NCI-H2081 (cell line): ENCODE data around the gene MRPS7.

Experiments
- DNase-seq, 2 experiments: peaks; one replicate each; lab custom pipeline; 2025; lab: John Stamatoyannopoulos, UW

MRPS7 gene

DNA sequence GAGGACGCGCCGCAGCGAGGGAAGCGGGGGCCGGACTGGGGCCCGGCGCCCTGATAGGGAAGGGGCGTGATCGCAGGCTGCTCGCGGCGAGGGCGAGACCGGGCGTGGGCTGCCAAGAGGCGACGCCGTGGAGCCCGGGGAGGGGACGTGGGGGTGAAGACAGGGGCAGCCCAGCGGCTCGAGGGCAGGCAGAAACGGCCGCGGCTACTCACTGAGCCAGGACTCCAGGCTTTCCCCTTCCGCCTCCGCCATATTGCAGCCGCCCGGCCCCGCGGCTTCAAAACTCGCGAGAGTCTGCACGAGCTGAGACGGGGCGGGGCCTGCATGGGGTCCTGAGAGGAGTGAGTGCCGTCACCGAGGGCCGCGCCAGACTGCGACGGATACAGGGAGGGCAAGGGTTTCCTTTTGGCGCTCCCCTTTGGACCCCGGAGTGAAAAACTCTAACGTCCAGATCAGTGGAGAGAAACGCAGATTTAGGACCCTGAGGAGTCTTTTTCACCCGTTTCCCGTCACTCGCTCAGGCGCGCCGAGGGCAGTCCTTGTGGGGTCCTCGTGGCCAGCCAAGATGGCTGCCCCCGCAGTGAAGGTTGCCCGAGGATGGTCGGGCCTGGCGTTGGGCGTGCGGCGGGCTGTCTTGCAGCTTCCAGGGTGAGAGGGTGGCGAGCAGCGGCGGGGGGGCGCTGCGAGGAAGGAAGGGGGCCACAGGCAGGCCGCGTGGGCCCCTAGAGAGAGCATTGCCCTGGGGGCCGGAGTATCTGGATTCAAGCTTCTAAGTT lies at the start of gene MRPS7, which contains the start of gene GGA3:
Gene MRPS7, plus strand, starts transcription at position 544 of the 776 bp plus-strand sequence. Its CDS starts 22 bp downstream, at position 566.
Gene GGA3, minus strand, starts transcription at position 271 of the 776 bp plus-strand sequence. Its CDS starts 19 bp downstream, at position 252.
- peak; percentile 94 to 95 for DNase-seq

DNA sequence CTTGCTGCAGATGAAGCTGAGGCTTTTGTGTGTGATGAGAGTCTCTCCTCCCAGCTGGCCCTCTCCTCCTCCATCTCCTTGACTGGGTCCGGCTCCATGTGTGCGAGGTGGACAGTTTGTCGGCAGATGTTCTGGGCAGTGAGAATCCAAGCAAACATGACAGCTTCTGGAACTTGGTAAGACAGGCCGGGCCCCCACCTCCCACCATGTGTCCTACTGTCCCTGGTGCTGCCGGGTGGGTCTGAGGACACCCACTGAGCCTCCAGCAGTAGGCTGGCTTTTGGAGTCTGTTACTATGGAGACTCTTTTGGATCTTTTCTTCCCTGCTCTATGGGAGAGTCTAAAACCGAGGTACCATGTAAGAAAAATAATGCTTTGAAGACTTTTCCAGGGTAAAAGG lies 43.5 kb upstream of the MRPS7 start:
- no peak for DNase-seq

GRCh38 chr17:75219815-75220214 lies 41.9 kb upstream of the MRPS7 start:
- DNase-seq = no peak

- DNase-seq = no peak
Measured at GRCh38 chr17:75225016-75225415, 36.7 kb upstream of the MRPS7 start.

DNA sequence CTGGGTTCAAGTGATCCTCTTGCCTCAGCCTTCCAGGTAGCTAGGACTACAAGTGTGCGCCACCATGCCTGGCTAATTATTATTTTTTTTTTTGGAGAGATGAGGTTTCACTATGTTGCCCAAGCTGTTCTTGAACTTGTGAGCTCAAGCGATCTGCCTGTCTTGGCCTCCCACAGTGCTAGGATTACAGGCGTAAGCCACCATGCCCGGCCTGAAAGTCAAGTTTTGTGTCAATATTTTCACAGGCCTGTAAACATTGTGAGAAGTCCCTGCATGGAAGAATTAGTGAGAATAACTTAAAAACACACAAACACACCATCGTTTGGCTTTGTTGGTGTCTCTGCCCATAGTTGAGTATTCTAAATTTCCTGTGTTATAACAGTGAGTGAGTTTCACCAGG lies 34.0 kb upstream of the MRPS7 start:
- no peak for DNase-seq

DNA sequence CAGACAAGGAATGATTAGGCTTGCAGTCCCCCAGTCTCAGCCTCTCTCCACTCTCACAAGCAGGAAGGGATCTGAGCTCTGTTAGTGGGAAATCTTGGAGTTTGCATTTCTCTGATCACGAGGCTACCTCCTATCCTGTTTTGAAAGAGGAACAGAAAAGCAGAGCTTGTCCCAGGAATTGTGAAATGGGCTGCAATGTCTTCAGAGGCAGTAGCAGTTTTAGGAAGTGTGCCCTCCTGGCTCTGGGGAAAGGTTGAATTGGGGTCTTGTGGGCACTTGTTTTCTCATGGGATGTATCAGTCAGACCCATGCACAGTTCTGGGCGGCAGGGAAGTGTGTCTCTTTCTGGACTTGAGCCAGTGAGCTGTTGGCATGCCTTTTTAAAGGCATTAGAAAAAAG lies 33.4 kb upstream of the MRPS7 start:
- DNase-seq = no peak

DNA sequence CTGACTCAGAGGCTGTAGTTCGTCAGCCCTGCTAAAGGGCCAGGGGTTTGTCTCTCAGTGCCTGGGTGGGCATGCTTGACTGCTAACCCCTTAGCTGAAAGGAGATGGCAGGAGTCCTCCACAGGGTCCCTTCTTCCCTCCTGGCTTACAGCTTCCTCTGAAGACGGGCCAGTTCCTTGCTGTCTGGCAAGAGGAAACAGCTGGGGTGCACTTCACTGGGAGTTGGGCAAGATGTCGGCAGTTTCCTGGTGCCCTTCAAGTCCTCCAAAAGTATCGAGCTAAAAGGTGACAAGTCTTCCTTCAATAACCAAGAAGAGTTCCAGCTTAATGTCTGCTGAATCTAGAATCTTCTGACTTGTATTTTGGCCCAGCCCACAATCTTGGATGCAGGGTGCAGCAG lies 32.8 kb upstream of the MRPS7 start:
- no peak for DNase-seq

- DNase-seq = no peak
Measured at GRCh38 chr17:75231071-75231470, 30.6 kb upstream of the MRPS7 start.

DNA sequence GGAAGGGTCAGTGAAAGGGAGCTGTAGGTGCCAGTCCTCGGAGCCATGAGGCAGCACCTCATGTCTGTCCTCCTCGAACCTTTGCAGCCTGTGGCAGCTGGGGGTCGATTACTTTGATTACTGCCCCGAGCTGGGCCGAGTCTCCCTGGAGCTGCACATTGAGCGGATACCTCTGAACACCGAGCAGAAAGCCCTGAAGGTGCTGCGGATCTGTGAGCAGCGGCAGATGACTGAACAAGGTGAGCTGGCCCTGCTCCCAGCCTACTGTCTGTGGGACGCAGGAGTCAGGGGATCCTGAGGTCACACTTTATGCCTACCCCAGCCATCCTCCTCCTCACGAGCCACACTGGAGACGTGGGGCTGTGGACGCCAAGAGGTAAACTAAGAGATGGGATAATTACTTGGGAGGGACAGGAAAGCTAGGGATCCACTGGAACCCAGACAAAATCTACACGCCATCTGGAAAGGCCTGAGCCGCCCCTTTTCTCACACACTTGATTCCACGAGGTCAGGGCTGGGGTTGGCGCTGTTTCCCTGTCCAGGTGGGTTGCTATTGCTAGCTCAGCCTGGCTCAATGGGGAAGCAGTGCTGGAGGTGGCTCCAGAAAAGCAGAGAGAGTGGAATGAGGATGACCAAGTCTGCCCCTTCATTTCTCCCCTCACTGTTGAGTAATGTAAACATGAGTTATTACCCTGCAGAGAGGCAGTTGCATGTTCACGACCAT lies 29.8 kb upstream of the MRPS7 start:
- no peak for DNase-seq

- DNase-seq = no peak
Measured at GRCh38 chr17:75232786-75233185, 28.9 kb upstream of the MRPS7 start.

- no peak for DNase-seq
Measured at GRCh38 chr17:75237100-75238014, 24.3 kb upstream of the MRPS7 start.

- DNase-seq = no peak
Measured at GRCh38 chr17:75238020-75238580, 23.6 kb upstream of the MRPS7 start.

DNA sequence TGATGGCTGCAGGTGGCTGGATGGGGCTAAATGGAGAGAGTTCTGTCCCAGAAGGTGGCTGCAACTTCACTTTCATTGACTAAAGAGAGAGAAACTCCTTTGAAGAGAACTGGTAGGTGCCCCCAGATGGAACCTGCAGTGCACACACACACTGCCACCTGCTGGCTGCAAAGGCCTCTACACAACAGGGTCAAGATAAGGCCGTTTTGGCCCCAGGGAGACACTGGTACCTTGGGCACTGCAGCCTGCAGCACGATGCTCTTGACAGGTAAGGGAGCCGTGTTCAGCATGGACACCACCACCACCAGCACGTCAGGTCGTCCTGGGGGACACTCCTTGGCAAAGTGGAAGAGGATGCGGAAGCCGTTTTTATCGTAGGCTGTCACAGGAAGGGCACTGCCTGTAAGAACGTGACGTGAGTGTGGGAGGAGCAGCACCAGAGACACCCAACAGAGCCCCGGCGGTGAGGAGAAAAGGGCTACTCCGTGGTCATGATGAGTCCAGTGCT lies 22.9 kb upstream of the MRPS7 start:
- DNase-seq = peak; percentile 17 to 61

GRCh38 chr17:75239214-75239613 lies 22.5 kb upstream of the MRPS7 start:
- no peak for DNase-seq

DNA sequence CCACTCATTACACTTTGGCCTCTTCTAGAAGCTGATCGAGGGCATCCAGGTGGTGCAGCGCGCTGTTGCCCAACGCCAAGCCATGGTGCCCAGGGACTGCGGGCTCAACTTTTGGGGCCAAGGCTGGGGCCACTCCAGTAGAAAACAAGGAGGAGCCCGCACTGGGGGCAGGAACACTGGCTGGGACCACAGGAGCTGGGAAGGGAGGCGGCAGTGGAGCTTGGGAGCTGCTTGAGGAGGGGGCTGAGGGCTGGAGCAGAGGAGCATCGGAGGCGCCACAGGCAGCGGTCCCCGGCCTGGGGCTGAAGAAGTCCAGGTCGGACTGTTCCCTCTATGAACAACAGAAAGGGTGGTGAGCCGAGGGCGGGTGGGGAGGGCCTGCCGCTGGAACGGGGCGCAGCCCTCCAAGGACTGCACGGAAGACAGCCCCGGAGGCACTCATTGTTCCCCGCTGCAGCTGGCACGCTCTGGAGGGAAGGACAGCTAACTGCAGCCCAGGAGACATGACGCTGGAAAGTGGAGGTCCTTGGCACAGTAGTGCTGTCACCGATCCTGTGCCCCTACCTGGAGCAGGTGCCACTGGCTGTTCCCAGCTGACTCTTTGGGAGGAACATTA lies 21.8 kb upstream of the MRPS7 start:
- DNase-seq = no peak

DNA sequence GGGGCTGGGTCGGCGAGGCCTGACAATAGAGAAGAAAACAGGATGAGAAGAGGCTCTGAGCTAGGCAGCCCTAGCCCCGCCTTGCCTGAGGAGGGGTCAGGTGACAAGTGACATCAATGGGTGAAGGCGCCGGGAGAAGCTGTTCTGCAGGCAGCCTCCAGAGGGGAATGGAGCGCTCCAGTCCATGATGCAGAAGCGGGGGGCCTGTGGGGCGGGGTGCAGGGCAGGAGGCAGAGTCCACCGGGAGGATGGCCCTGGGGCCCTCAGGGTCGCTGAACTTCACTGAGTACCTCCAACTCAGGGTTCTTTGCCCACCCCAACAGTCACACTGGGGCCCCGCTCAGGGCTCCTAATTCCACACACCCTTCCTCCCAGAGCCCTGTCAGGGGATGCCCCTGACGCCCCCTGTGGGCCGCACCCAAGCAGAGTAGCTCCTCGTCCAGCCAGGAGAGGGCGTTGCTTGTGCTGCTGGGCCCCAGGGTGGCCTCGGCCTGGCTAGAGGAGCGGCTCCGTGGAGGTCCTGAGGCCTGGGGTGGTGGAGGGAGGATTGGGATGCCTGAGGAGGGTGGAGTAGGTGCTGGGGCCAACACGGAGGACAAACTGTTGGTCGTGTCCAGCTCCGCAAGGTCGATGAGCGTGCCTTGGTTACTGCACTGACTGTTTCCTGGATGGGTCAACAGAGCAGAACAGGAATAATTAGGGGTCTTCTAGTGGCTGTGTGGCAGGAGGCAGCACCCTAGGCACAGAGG lies 21.1 kb upstream of the MRPS7 start:
- DNase-seq = no peak

DNA sequence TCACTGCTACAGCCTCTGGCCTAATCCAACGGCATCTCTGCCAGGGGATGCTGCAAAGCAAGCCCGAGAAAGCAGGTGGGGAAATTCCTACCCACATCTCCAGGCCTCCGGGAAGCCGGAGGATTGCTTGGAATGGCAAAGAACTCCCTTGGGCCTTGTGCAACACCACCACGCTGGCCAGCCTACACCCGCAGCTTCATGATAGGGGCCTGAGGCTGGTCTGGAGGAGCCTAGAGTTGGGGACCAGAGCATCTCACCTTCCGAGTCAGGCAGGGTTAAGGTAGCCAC lies 20.6 kb upstream of the MRPS7 start:
- DNase-seq = no peak

DNA sequence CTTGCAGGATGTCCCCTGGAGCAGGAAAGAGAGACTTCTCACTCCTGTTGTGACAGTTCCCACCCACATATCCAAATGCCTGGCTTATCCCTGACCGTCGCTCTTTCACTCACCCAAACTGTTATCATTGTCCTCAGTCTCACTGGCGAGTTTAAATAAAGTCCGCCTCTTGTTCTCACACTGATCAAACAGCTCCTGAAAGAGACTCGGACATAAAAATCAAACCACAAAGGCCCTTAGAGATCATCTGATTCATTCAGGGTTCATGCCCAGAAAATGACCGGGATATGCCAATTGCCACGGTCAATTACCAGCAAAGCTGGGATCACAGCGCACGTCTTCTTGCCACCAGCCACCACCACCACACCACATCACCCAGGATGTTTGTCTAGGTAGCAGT lies 20.2 kb upstream of the MRPS7 start:
- DNase-seq = no peak

DNA sequence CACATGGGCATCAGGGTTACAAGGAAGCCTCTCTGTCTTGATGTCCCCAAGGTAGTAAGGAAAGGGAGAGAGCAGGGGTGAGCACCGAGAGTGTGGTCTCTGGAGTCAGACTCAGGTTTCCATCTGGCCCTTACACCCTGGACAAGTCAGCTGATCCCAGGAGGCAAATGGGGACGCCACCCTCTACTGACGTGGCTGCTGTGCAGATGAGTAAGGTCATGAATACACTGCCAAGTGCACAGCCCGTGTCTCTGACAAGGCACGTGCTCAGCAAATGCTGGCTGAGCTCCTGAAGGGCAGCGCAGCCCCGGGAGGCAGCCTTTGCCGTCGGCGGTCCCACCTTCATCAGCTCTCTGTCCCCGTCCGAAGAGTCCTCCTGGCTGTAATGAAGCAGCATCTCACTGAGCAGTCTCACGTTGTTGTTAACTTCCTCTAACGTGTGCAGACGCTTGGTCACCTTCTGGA lies 19.7 kb upstream of the MRPS7 start:
- DNase-seq = no peak

DNA sequence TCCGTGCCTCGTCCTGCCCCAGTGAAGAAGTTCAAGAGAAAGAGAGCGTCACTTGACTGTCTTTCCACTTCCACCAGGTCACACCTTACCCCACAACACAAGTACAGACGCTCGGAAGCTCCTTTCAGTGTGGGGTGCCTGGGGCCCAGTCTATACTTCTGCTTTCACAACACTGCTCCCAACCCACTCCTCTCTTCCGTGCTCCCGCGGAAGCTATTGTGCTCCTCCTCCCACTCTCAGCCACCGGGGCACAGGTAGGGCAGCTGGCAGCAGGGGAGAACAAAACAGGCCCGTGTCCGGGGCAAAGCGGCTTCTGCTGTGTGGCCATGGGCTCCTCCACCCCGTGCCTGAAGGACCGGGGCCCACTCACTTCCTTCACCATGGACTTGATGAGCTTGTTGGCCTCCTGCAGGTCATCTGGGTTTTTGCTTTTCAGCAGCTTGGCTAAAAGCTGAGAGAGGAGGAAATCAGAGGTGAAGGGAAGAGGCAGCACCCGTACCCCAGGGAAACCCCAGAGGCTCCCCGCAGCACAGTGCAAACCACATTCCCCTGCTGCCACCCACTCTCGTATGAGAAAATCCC lies 19.1 kb upstream of the MRPS7 start:
- no peak for DNase-seq
